Measurements from ENCODE around the gene SYT8. TPM values are rescaled to one million over a fixed set of nuclear protein-coding genes. Genes with fewer than 3 reads are reported as not detected.
"Not testable (repeated sequence)": the region's sequence is repeated elsewhere in the genome, so short reads cannot be mapped to it uniquely, and the experiment has no call there.

SYT8 gene
- total RNA-seq, 1 donor from 2014 or later = 0.30 TPM

GRCh38 chr11:1870326-1870696, 35.5 kb downstream of the SYT8 start:
- ATAC-seq (no peak), DNase-seq (ENCODE audit: low spot score) (no peak)

GRCh38 chr11:1870721-1871466, 36.1 kb downstream of the SYT8 start:
- peak; percentile 46 for ATAC-seq
- DNase-seq (ENCODE audit: low spot score) = no peak

GRCh38 chr11:1871531-1871930, 36.7 kb downstream of the SYT8 start:
- ATAC-seq (no peak), DNase-seq (ENCODE audit: low spot score) (no peak)

GRCh38 chr11:1872267-1872985, 37.6 kb downstream of the SYT8 start:
- no peak for DNase-seq (ENCODE audit: low spot score)
- ATAC-seq = no peak

- ATAC-seq (no peak), DNase-seq (ENCODE audit: low spot score) (no peak)
These were observed 38.4 kb downstream of the SYT8 start for GRCh38 chr11:1873048-1873812.

- not testable (repeated sequence) for DNase-seq (ENCODE audit: low spot score); ATAC-seq
These were observed 39.0 kb downstream of the SYT8 start for GRCh38 chr11:1873813-1874150.

- not testable (repeated sequence) for DNase-seq (ENCODE audit: low spot score); ATAC-seq
These were observed 39.8 kb downstream of the SYT8 start for GRCh38 chr11:1874441-1875092.

- ATAC-seq (no peak), DNase-seq (ENCODE audit: low spot score) (no peak)
These were observed 40.5 kb downstream of the SYT8 start for GRCh38 chr11:1875093-1875850.

- not testable (repeated sequence) for ATAC-seq; DNase-seq (ENCODE audit: low spot score)
These were observed 41.1 kb downstream of the SYT8 start for GRCh38 chr11:1875851-1876301.

GRCh38 chr11:1876361-1877063, 41.7 kb downstream of the SYT8 start:
- ATAC-seq = peak; percentile 58
- DNase-seq (ENCODE audit: low spot score) = no peak

- DNase-seq (ENCODE audit: low spot score) = no peak
- ATAC-seq = no peak
These were observed 42.7 kb downstream of the SYT8 start for GRCh38 chr11:1877211-1878136.

GRCh38 chr11:1878137-1879031, 43.6 kb downstream of the SYT8 start:
- DNase-seq (ENCODE audit: low spot score) = no peak

GRCh38 chr11:1879342-1879940, 44.7 kb downstream of the SYT8 start:
- ATAC-seq (no peak), DNase-seq (ENCODE audit: low spot score) (no peak)

More at GRCh38 chr11:1878137-1879031, 43.6 kb downstream of the SYT8 start:
- ATAC-seq = no peak

GRCh38 chr11:1879941-1880720, 45.3 kb downstream of the SYT8 start:
- DNase-seq (ENCODE audit: low spot score) = no peak
- ATAC-seq = no peak

GRCh38 chr11:1880746-1881441, 46.1 kb downstream of the SYT8 start:
- no peak for ATAC-seq
- DNase-seq (ENCODE audit: low spot score) = no peak
